Breast epithelium (tissue), 4 donors: Measurements from ENCODE around the gene SYT7. TPM values are rescaled to one million over a fixed set of nuclear protein-coding genes. Genes with fewer than 3 reads are reported as not detected.

Source experiments
- DNase-seq, 2 donors: peaks; one replicate each; pipeline ENCODE4 v3.0.0-alpha.2; 2019; ENCODE audit warnings: low spot score in 2 of 2
- H3K27ac ChIP-seq, 2 donors: fragments of 200-600 bp; sonication (generic) in 1 of 2; one replicate each; pipeline ENCODE4 v1.5.1; 2016 to 2019; ENCODE audit warnings: mild to moderate bottlenecking in 1 of 2
- H3K27me3 ChIP-seq, 2 donors: fragments of 200-600 bp; sonication (generic) in 1 of 2; one replicate each; pipeline versions ENCODE4 v1.5.1 to v1.6.0; 2017 to 2019; ENCODE audit warnings: control low read depth in 1 of 2, mild to moderate bottlenecking in 1 of 2
- H3K36me3 ChIP-seq: fragments of 200-600 bp; one replicate; pipeline ENCODE4 v1.5.1; 2019
- H3K4me1 ChIP-seq, 2 donors: fragments of 200-600 bp; sonication (generic); one replicate each; pipeline ENCODE4 v1.5.1; 2016 to 2019; ENCODE audit warnings: control low read depth in 1 of 2
- H3K4me3 ChIP-seq, 3 donors: fragments of 200-600 bp; sonication (generic); 1 replicate in 2 of 3; 2 replicates in 1 of 3; pipeline ENCODE4 v1.5.1; 2016 to 2019; ENCODE audit warnings: mild to moderate bottlenecking in 3 of 3, moderate library complexity in 2 of 3
- H3K9me3 ChIP-seq, 2 donors: fragments of 200-600 bp; sonication (generic) in 1 of 2; one replicate each; pipeline ENCODE4 v1.5.1; 2016 to 2019; ENCODE audit warnings: control low read depth in 1 of 2
- CTCF ChIP-seq, 3 donors: fragments of 450-650 bp; IDR thresholded peaks; one replicate each; pipeline ENCODE4 v1.5.1; 2016 to 2017; ENCODE audit warnings: antibody characterized with exemption in 3 of 3, mild to moderate bottlenecking in 3 of 3, moderate library complexity in 3 of 3
- POLR2A ChIP-seq: fragments of 450-650 bp; IDR thresholded peaks from one replicate; pipeline ENCODE4 v1.6.1; 2016; ENCODE audit warnings: antibody characterized with exemption, mild to moderate bottlenecking, moderate library complexity
- POLR2AphosphoS5 ChIP-seq, 3 donors: sonication (generic); formaldehyde crosslinking; IDR thresholded peaks; one replicate each; pipeline ENCODE4 v1.6.1; 2017; ENCODE audit warnings: antibody characterized with exemption in 3 of 3
- intact Hi-C: fragments of 100-400 bp; cut with DNase I; formaldehyde crosslinking; loops from one replicate; pipeline ENCODE4 v1.15.1; 2023; ENCODE audit warnings: low total_unique reads
- total RNA-seq, 3 donors: library from RNA; depleted of rRNA; stranded (reverse); fragments of >200 nt; gene quantifications; one replicate each; pipeline ENCODE4 v1.1.0, GENCODE V29; 2016

The SYT7 gene
- total RNA-seq, 3 donors from 2014 or later, result 1.9 to 11.7 (median 10.8) TPM

GRCh38 chr11:61571869-61572268 is 9.0 kb downstream of the SYT7 start:
- H3K27me3 ChIP-seq, result peaks cover 0 to 4% of the 10 kb centered on the region in 2 donors
- no peaks in the 10 kb centered on the region for H3K4me1 ChIP-seq
- no peak overlapping the region for H3K27ac ChIP-seq
- intact Hi-C loops, result no loop called here
- H3K36me3 ChIP-seq, result no peaks in the 10 kb centered on the region
- TF ChIP-seq CTCF (IDR thresholded peaks at IDR 0.05), result no peak
- no peak for TF ChIP-seq POLR2A
- TF ChIP-seq POLR2AphosphoS5 (IDR thresholded peaks at IDR 0.05), result no peak
- no peaks in the 10 kb centered on the region for H3K9me3 ChIP-seq
- no peak overlapping the region for H3K4me3 ChIP-seq
- DNase-seq, result no peak

GRCh38 chr11:61571337-61571736 is 9.5 kb downstream of the SYT7 start:
- H3K4me1 ChIP-seq, result no peaks in the 10 kb centered on the region
- H3K27me3 ChIP-seq, result peaks cover 0 to 4% of the 10 kb centered on the region in 2 donors
- no peaks in the 10 kb centered on the region for H3K9me3 ChIP-seq
- DNase-seq, result no peak
- no peak overlapping the region for H3K4me3 ChIP-seq
- H3K36me3 ChIP-seq, result no peaks in the 10 kb centered on the region
- intact Hi-C loops, result no loop called here
- TF ChIP-seq POLR2A (no peak), CTCF (IDR thresholded peaks at IDR 0.05) (no peak), POLR2AphosphoS5 (IDR thresholded peaks at IDR 0.05) (no peak)
- no peak overlapping the region for H3K27ac ChIP-seq

- Histone ChIP-seq H3K27me3 (peaks cover 0 to 4% of the 10 kb centered on the region in 2 donors), H3K27ac (no peak overlapping the region), H3K9me3 (no peaks in the 10 kb centered on the region), H3K4me1 (no peaks in the 10 kb centered on the region), H3K4me3 (no peak overlapping the region), H3K36me3 (no peaks in the 10 kb centered on the region)
- TF ChIP-seq POLR2AphosphoS5 (IDR thresholded peaks at IDR 0.05) (no peak), POLR2A (no peak), CTCF (IDR thresholded peaks at IDR 0.05) (no peak)
- DNase-seq, result no peak
- intact Hi-C loops, result no loop called here
These were observed 11.2 kb downstream of the SYT7 start for GRCh38 chr11:61569701-61570100.

GRCh38 chr11:61569018-61569417 is 11.9 kb downstream of the SYT7 start:
- Histone ChIP-seq H3K27me3 (peaks cover 0 to 4% of the 10 kb centered on the region in 2 donors), H3K27ac (no peak overlapping the region), H3K9me3 (no peaks in the 10 kb centered on the region), H3K4me3 (no peak overlapping the region), H3K4me1 (no peaks in the 10 kb centered on the region), H3K36me3 (no peaks in the 10 kb centered on the region)
- no peak for TF ChIP-seq CTCF (IDR thresholded peaks at IDR 0.05)
- no peak for TF ChIP-seq POLR2A
- no peak for DNase-seq
- intact Hi-C loops, result no loop called here

GRCh38 chr11:61567286-61568061 is 13.4 kb downstream of the SYT7 start:
- TF ChIP-seq CTCF (IDR thresholded peaks at IDR 0.05), result peak in 2 of 3 donors; percentile 25 to 59
- no peak for TF ChIP-seq POLR2A
- TF ChIP-seq POLR2AphosphoS5 (IDR thresholded peaks at IDR 0.05), result peak; percentile 80 to 93 (median 90)
- Histone ChIP-seq H3K9me3 (no peaks in the 10 kb centered on the region), H3K27ac (no peak overlapping the region), H3K4me1 (no peaks in the 10 kb centered on the region), H3K27me3 (peaks cover 0 to 4% of the 10 kb centered on the region in 2 donors), H3K4me3 (peak overlapping the region in 1 of 3 donors; percentile 11), H3K36me3 (no peaks in the 10 kb centered on the region)
- intact Hi-C loops, result no loop called here
- peak; percentile 62 to 88 for DNase-seq
